Mammary epithelial cell (primary cell): ENCODE measurements around the gene RAD51B.

Source experiments
- EZH2 ChIP-seq: IDR thresholded peaks from 2 replicates; pipeline ENCODE4 v1.6.1; 2012; ENCODE audit warnings: low read length, inconsistent platforms, borderline replicate concordance
- TF ChIP-seq, protein P1 (sequence below), 2 donors: IDR thresholded peaks in 1 of 2; conservative IDR thresholded peaks in 1 of 2; 2 replicates each; pipeline ENCODE4 v1.5.1; 2011 to 2012; ENCODE audit warnings: inconsistent platforms in 2 of 2, low read length in 2 of 2, mild to moderate bottlenecking in 2 of 2, control low read depth in 1 of 2, low read depth in 1 of 2; ENCODE audit not compliant: insufficient read depth in 1 of 2; ENCODE audit errors: extremely low read depth in 1 of 2

DNA sequence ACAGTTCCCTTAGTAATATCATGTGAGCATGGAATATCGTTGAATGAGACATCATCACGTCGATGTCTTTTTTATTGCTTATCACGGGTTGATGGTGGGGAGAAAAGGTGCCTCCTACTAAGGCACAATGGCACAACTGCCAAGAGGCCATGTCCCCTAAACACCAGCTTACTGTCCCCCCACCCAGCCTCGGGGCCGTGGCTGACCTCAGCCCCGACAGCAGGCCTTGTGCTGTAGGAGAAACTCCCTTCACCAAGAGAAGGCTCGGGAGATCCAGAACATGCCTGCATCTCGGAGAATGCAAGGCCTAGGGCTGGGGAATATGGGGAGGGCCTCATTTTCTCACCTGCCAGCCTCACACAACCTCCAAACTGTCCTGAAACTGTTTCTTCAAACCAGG lies 950.5 kb downstream of the RAD51B start:
- TF ChIP-seq, protein P1, sequence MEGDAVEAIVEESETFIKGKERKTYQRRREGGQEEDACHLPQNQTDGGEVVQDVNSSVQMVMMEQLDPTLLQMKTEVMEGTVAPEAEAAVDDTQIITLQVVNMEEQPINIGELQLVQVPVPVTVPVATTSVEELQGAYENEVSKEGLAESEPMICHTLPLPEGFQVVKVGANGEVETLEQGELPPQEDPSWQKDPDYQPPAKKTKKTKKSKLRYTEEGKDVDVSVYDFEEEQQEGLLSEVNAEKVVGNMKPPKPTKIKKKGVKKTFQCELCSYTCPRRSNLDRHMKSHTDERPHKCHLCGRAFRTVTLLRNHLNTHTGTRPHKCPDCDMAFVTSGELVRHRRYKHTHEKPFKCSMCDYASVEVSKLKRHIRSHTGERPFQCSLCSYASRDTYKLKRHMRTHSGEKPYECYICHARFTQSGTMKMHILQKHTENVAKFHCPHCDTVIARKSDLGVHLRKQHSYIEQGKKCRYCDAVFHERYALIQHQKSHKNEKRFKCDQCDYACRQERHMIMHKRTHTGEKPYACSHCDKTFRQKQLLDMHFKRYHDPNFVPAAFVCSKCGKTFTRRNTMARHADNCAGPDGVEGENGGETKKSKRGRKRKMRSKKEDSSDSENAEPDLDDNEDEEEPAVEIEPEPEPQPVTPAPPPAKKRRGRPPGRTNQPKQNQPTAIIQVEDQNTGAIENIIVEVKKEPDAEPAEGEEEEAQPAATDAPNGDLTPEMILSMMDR (conservative IDR thresholded peaks at IDR 0.05 in 1 of 2, IDR thresholded peaks at IDR 0.05 in 1 of 2; ENCODE audit: extremely low read depth in 1 of 2, insufficient read depth in 1 of 2, low read depth in 1 of 2, low read length in 2 of 2), result no peak
- no peak for TF ChIP-seq EZH2
